KBM-7 (cell line): ENCODE data around the gene CYP27A1.

Experiments used
- DNase-seq: peaks from one replicate; pipeline ENCODE4 v3.0.0-alpha.2; 2015
- in situ Hi-C: fragments of 300-500 bp; cut with MboI; formaldehyde crosslinking; loops from 2 replicates; pipeline ENCODE4 v1.14.3; 2020; ENCODE audit warnings: low sequenced_read_pairs, low pct_unique_long_range_greater_than_20kb, mixed read lengths

Gene CYP27A1

DNA sequence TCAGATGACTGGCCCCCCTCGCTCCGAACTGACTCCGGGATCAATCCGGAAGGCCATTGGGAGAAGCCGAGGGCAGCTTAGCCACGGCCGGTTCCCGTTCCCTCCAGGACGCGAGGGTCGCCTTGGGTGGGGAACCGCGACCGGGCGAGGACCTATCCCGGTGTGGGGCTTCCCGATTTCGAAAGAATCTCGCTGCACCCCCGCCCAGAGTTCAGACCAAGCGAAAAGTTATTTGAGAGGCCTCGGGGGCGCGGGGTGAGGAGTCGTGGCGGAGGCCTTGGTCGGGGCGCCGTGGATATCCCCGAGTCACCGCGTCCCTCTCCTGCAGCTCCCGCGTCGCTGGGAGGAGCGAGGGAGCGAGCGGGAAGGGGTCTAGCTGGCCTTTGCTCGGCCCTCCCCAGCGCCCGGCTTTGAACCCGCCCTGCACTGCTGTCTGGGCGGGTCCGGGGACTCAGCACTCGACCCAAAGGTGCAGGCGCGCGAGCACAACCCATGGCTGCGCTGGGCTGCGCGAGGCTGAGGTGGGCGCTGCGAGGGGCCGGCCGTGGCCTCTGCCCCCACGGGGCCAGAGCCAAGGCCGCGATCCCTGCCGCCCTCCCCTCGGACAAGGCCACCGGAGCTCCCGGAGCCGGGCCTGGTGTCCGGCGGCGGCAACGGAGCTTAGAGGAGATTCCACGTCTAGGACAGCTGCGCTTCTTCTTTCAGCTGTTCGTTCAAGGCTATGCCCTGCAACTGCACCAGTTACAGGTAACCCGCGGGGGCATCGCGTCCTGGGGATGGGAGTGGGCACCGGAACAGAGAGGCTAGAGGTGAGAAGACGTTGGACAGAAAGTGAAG lies at the start of gene CYP27A1:
TSS of gene CYP27A1 (plus strand) at position 457 of the 837 bp plus-strand sequence. CDS start at position 493, 36 bp downstream.
- in situ Hi-C loops: no loop called here
- no peak for DNase-seq

DNA sequence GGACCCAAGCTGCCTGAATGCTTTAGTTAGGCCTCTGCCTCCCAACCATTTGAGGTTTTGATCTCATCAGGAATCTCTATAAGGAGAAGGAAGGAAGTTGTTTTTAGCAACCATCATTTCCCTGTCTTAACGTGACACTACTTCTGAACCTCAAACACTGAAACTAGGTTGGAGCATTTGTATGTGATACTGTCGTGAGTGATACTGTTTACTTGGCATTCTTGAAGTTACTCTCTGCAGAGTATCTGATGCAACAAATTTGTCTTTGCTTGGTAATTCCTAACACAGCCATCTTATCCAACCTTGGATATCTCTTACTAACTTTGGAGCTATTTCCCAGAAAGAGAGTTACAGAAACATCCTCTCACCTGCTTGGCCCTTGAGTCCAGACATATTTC lies 49.2 kb upstream of the CYP27A1 start:
- in situ Hi-C loops: no loop called here
- DNase-seq: no peak

DNA sequence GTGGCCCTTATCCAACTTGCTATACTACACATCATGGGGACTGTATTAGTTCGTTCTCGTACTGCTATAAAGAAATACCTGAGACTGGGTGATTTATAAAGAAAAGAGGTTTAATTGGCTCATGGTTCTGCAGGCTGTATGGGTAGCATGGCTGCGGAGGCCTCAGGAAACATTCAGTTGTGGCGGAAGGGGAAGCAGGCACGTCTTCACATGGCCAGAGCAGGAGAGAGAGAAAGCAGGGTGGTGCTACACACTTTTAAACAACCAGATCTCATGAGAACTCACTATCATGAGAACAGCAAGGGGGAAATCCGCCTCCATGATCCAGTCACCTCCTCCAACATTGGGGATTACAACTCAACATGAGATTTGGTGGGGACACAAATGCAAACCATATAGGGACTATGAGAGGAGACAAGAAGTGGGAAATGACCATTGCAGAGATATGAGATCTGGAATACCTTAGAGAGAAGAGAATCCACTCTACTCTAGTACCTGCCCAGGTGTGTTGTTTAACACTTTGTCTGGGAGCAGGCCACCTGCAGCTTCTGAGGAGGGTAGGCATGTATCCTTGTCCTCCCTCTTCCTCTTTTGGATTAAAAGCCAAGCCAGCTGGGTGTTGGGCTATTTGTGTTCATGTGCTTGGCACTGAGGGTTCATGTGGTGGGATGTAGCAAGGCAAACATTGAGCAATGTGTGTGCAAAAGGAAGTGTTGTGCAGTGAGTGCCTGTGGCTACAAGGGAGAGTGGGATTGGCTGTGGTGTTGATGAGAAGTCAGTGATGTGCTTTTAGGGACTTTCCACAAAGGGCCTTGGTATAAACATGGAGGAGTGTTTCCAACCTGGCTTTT lies 48.6 kb upstream of the CYP27A1 start:
- in situ Hi-C loops: no loop called here
- DNase-seq: peak; percentile 62

DNA sequence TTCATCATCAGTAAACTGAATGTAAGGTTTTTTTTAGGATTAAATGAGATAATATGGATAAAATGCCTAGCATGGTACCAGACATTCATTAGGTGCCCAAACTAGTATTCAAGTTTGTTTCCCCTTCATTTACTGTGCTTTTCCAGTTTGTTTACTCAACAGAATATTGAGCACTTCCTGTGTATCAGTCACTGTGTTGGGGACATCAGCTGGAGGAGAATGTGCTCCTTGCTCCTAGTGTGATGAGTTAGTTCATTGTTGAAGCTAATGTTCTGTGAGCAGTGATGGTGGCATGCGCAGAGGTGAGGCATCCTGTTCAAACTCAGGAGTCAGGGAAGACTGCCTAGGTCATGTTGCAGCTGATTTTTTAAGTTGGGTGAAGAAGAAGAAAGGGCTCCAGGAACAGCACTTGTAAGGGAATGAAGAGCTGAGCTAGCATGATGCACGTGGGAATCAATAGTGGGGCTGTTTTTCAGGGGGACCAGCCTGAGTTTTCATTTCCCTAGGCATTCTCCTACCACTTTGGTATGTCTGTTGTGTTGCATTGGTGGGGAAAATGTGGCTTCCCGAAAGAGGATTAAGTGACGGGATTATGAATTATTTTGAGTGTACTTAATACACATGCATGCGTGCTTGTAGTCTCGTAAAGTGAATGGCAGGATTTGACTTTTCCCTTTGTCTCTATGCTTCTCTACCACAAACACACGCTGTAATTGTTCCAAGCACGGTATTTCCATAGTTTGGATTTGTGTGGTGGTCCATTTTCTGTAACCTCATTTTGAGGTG lies 47.6 kb upstream of the CYP27A1 start:
- in situ Hi-C loops: no loop called here

DNA sequence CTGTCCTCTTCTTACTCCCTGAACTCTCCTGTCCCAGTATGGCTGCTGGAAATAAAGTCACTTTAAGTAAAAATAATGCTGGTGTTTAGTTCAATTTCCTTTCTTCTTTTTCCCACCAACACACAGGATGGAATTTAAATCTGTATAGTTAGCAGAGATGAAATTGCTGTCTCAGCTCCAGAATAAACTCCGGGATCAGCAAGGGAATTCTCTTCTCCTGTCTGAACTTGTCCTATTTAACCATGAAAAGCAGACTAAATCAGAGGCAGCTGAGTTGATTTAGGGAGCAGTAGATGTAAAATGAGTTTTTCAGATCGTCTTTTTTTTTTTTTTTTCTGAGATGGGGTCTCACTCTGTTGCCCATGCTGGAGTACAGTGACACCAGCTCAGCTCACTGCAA lies 45.4 kb upstream of the CYP27A1 start:
- in situ Hi-C loops: no loop called here
- no peak for DNase-seq

More for the DNA sequence above, 47.6 kb upstream of the CYP27A1 start:
- DNase-seq: no peak

DNA sequence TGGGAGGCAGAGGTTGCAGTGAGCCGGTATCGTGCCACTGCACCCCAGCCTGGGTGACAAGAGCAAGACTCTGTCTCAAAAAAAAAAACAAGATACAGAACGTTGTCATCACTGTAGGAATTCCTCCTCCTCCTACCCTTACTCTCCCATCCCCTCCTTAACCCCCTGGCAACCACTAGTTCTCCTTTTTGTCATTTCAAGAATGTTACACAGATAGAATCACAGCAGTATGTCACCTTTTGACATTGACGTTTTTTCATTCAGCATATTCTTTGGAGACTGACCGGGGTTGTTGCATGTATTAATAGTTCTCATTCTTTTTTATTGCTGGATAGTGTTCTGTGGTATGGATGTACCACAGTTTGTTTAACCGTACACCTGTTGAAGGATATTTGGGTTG lies 38.9 kb upstream of the CYP27A1 start:
- DNase-seq: no peak
- in situ Hi-C loops: no loop called here

DNA sequence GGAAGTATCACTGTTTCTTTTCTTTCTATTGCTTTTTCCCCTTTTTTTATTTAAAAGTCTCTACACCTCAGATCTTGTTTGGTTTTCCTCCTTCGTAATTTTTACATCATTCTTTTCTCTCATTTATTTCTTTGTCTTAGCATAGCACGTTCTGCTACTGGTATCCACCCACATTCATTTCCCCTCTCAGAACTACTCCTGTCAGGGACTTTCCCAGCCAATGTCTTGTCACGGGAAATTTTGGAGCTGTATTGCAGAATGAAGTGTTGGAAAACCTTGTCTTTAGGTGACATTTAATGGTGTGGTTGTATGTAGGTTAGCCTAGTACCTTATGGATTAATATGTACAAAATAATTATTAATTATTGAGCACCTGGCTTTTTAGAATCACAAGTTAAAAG lies 37.3 kb upstream of the CYP27A1 start:
- no peak for DNase-seq
- in situ Hi-C loops: no loop called here

DNA sequence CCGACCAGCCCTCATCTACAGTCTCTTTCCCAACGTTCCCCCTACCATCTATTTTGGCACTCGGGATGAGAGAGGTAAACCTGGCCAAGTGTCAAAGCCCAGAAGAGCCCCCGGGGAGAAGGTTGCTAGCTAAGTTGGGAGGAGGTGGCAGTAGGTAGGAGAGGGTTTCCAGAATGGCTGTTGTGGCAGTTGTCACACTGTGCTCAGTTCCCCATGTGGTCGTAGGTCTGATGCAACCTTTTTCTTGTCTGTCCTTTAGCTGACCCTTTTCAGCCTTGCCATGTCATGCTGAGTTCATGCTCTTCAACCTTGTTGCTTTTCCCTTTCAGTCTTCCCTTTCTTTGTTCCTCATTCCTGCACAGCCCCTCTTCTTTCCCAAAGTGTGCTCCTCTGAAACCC lies 36.8 kb upstream of the CYP27A1 start:
- in situ Hi-C loops: no loop called here
- DNase-seq: peak; percentile 45

DNA sequence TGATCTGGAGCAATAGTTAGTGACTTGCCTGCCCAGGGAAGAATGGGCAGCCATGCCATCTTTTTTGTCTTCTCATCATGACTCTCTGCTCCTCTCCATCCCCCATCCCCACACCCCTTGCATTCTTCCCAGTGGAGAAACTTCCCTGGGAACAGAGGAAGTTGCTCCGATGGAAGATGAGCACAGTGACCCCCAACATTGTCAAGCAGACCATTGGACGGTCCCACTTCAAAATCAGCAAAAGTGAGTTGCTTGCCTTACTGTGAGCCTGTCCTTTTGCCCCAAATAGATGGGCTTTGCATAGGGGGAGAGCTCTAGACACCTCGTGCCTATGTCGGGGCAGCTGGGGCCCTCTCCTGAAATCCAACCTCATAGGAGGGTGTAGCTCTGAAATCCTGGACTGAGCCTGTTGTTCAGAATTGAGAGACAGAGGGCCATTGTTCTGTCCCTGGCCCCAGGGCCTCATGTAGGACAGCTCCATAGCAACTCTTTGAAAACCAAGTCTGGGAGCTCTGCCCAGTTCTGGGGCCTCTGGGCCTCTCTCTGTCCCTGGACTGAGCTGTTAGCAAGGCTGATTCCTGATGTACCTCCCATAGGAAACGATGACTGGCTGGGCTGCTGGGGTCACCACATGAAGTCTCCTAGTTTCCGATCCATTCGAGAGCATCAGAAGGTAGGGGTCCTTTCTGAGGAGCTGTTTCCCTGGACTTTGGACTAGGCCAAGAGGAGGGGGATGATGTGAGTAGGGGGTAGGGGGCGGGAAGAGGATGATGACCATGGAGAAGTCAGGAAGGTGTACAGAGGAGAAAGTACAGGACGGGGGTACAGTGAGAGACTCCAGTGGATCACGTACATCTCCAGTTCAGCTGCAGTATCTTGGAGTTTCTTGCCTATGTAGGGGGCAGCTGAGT lies 36.1 kb upstream of the CYP27A1 start:
- in situ Hi-C loops: no loop called here

DNA sequence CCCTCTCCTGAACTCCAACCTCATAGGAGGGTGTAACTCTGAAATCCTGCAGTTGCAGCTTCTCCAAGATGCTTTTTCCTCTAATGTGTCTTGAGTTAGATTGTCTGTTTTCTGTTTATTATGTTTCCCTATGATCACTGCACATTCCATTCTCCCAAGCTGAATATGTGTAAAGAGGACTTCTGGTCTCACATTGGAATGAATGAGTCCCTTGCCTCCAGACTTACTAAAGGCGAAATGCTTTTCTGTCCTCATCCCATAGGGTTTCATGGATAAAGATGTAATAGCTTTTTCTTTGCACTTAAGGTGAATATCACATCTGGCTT lies 35.5 kb upstream of the CYP27A1 start:
- no peak for DNase-seq
- in situ Hi-C loops: no loop called here

More for the DNA sequence above, 36.1 kb upstream of the CYP27A1 start:
- no peak for DNase-seq

DNA sequence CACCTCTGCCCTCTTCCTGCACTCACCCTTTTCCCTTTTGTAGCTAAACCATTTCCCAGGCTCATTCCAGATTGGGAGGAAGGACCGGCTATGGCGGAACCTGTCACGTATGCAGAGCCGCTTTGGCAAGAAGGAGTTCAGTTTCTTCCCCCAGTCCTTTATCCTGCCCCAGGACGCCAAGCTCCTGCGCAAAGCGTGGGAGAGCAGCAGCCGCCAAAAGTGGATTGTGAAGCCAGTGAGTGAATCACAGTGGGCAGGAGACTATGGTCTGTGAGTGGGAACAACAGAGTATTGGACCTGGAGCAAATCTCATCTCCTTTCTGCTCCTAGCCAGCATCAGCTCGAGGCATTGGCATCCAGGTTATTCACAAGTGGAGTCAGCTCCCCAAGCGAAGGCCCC lies 35.0 kb upstream of the CYP27A1 start:
- DNase-seq: no peak
- in situ Hi-C loops: no loop called here

DNA sequence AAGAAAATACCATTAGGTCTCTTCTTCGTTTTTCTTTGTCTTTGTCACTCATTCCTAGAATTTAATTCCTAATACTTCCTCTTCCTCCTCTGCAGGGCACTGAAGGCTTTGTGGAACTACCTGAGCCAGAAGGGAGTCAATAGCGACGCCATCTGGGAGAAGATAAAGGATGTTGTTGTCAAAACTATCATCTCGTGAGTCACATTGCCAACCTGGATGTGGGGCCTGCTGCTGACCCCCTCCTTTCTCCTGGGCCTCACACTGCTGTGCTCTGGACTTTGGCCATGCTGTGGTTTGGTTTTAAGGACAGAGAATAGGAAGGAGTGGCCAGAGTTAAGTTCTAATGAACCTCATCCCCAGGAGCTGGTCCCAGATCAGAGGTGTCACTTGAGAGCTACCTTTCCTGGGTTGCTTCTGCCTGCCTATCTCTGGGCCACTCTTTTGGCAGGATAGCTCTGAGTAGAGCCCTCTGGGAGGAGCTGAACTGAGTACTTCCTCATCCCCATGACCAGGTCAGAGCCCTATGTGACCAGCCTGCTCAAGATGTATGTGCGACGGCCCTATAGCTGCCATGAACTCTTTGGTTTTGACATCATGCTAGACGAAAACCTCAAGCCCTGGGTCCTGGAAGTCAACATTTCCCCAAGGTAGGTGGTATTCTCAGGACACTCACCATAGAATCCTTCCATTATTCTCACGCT lies 33.1 kb upstream of the CYP27A1 start:
- no peak for DNase-seq
- in situ Hi-C loops: no loop called here

DNA sequence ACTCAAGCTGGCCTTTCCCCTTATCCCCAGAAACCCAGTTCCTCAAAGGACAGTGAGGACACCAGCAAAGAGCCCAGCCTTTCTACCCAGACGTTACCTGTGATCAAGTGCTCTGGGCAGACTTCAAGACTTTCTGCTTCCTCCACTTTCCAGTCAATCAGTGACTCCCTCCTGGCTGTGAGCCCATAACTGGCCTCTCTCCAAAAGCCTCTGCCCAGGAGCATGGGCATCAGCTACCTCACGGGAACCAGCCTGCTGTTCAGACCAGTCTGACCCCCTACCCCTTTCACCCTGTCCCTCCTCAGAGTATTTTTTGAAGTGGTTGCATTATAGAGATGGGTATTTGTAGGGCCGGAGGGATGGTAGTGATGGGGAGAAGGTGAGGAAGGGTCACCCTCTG lies 27.7 kb upstream of the CYP27A1 start:
- in situ Hi-C loops: no loop called here

DNA sequence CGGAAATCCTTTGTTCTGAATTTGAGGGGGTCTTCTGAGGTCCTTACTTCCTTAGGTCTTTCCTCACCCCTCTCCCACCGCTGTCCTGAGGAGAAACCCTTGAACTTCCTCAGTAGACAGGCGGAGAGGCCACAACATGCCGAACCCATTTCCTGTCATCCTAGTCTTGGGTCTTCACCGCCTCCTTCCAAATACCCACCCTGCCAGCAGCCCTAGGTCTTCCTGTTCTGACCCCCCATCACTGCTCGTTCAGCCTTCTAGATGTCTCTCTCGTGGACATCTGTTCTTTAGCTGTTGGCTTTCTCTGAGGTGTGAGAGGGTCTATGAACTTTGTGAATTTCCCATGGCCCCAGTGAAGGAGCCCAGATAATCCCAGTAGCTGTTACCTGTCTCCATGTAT lies 27.2 kb upstream of the CYP27A1 start:
- in situ Hi-C loops: no loop called here
- no peak for DNase-seq

More for the DNA sequence above, 27.7 kb upstream of the CYP27A1 start:
- no peak for DNase-seq

DNA sequence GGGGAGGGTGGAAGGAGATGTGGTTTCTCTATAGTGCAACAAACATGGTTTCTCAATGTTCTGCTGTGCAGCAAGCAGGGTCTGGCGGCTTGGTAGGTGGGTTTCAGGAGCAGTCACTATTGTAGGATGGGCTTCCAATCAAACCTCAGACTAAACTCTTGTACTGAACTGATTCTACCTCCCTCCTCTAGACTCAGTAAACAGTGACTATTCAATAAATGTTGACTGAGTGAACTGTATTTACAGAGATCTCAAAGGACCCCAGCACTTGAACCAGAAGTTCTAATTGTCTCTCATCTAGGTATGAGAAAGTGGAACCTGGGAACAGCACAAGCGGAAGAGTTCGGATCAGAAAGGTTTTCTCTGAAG lies 26.8 kb upstream of the CYP27A1 start:
- in situ Hi-C loops: no loop called here
- no peak for DNase-seq

DNA sequence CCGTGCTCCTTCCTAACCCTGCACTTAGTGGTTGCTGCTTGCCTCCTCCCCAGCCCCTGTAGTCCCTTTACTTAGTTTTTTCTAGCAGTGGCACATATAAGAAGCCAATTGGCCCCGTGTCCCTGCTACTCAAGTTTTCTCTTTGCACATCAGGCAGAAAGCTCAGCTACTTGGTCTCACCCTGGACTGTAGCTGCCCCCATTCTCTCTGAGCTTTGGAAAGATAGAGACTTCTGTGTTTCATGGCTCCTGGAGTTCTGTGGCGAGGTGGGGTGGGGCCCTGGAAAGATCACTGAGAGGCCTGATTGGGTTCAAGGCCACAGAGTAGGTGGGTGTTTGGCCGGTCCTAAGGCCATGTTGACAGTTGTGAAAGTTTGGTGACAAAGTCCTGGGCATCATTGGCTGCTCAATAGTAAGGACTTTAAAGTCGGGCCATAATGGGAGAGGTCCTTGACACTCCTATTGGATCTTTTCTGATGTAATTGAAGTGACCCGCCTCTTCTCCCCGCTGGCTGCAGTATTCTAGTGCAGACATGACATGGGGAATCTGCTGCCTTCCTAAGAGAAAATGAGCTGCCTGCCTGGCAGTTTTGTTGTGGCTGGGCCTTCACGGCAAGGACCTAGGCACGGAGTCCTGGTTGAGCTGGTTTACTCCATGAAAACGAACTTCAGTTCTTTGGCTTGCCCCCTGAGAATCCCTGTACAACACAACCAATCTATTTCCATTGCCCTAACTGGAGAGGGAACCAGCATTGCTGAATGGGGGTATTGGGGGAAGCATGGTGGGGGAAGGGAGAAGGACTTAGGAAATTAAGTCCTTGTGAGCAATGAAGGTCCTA lies 26.2 kb upstream of the CYP27A1 start:
- no peak for DNase-seq
- in situ Hi-C loops: no loop called here

DNA sequence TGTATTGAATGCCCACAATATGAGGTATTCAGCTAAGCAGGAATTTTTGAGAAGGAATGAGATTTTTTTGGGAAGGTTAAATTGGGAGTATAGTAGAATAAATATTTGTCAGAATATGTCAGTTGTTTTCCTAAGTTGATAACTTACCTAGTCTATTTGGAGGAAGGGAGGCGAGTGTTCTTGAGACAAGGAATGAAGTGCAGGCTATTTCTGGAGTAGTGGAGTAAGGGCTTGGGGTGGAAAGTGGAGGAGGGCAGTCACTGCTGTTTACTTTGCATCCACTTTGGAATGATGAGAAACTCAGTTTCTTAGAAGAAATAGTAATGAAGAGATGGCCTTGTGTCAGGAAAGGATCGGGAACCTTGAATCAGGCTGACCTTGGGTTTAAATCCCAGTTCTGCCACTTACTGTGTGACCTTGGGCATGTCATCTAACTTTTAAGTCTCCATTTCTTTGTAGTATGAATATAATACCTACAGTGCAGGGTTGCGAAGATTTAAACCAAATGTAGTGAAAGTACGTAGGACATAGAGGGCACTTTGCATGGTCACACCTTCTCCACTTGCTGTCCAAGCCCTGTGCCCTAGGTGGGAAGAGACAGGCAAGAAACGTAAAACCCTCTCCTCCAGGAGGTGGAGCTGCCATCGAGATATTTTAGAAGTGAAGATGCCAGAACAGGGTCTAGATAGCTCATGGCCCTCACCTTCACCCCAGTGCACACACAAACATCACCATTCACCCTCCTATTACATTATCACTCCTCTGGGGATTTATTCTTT lies 25.2 kb upstream of the CYP27A1 start:
- in situ Hi-C loops: no loop called here
- no peak for DNase-seq
